Left ventricle myocardium inferior (tissue), 1 donor: ENCODE data around the gene LSM3. TPM values are rescaled to one million over a fixed set of nuclear protein-coding genes. Genes with fewer than 3 reads are reported as not detected.

Experiments used
- DNase-seq: peaks from one replicate; pipeline ENCODE4 v3.0.0-alpha.2; 2020
- H3K27ac ChIP-seq: fragments of 200-600 bp; replicated peaks from 2 replicates; pipeline ENCODE4 v1.8.0; 2021
- H3K27me3 ChIP-seq: fragments of 200-600 bp; 2 replicates; pipeline ENCODE4 v1.8.0; 2021; ENCODE audit warnings: low read depth
- H3K36me3 ChIP-seq: fragments of 200-600 bp; 2 replicates; pipeline ENCODE4 v1.8.0; 2021
- H3K4me1 ChIP-seq: fragments of 200-600 bp; 2 replicates; pipeline ENCODE4 v1.8.0; 2021
- H3K4me3 ChIP-seq: fragments of 200-600 bp; 2 replicates; pipeline ENCODE4 v1.8.0; 2021; ENCODE audit warnings: mild to moderate bottlenecking, moderate library complexity
- H3K9me3 ChIP-seq: fragments of 200-600 bp; replicated peaks from 2 replicates; pipeline ENCODE4 v1.8.0; 2021
- CTCF ChIP-seq: fragments of 200-600 bp; IDR thresholded peaks from 2 replicates; pipeline ENCODE4 v1.8.0; 2021; ENCODE audit warnings: antibody characterized with exemption, mild to moderate bottlenecking, borderline replicate concordance
- intact Hi-C: fragments of 100-400 bp; cut with micrococcal nuclease; formaldehyde crosslinking; loops from one replicate; pipeline ENCODE4 v1.11.0; 2022
- total RNA-seq: library from RNA; stranded (reverse); fragmentation: NEBNext Ultra II Directional; extraction: Animal tissue kit (Norgen Biotek cat#: 25700); gene quantifications from one replicate; pipeline ENCODE4 v1.2.1, GENCODE V29; 2021
- donor health status: DM: no; HTN: yes; CAD: no; lungs with severe emphysema.

LSM3 gene
- total RNA-seq, 1 donor from 2014 or later, result 16.8 TPM

GRCh38 chr3:14234251-14235002, 55.8 kb downstream of the LSM3 start:
- TF ChIP-seq CTCF, result no peak
- Histone ChIP-seq H3K9me3 (peaks cover 11% of the 10 kb centered on the region), H3K4me1 (peaks cover 54% of the 10 kb centered on the region), H3K36me3 (no peaks in the 10 kb centered on the region), H3K27ac (peak overlapping the region; percentile 74), H3K27me3 (peaks cover 54% of the 10 kb centered on the region), H3K4me3 (no peak overlapping the region)
- intact Hi-C loops, result no loop called here
- no peak for DNase-seq

GRCh38 chr3:14235003-14235911, 56.6 kb downstream of the LSM3 start:
- no peak overlapping the region for H3K4me3 ChIP-seq
- peak overlapping the region; percentile 74 for H3K27ac ChIP-seq
- peaks cover 11% of the 10 kb centered on the region for H3K9me3 ChIP-seq
- peaks cover 54% of the 10 kb centered on the region for H3K4me1 ChIP-seq
- peaks cover 53% of the 10 kb centered on the region for H3K27me3 ChIP-seq
- TF ChIP-seq CTCF, result no peak
- no peaks in the 10 kb centered on the region for H3K36me3 ChIP-seq
- intact Hi-C loops, result no loop called here
- no peak for DNase-seq

- Histone ChIP-seq H3K4me3 (no peak overlapping the region), H3K4me1 (peaks cover 54% of the 10 kb centered on the region), H3K9me3 (peaks cover 12% of the 10 kb centered on the region), H3K27me3 (peaks cover 53% of the 10 kb centered on the region), H3K27ac (peak overlapping the region; percentile 74), H3K36me3 (no peaks in the 10 kb centered on the region)
- DNase-seq, result peak; percentile 83
- intact Hi-C loops, result no loop called here
- TF ChIP-seq CTCF, result peak; percentile 35
Measured at GRCh38 chr3:14235912-14236295, 57.3 kb downstream of the LSM3 start.

- DNase-seq, result no peak
- Histone ChIP-seq H3K4me1 (peaks cover 48% of the 10 kb centered on the region), H3K27ac (peak overlapping the region; percentile 74), H3K36me3 (no peaks in the 10 kb centered on the region), H3K27me3 (peaks cover 56% of the 10 kb centered on the region), H3K9me3 (peaks cover 18% of the 10 kb centered on the region), H3K4me3 (no peak overlapping the region)
- intact Hi-C loops, result no loop called here
- no peak for TF ChIP-seq CTCF
Measured at GRCh38 chr3:14236902-14237301, 58.3 kb downstream of the LSM3 start.

- H3K4me1 ChIP-seq, result peaks cover 43% of the 10 kb centered on the region
- peaks cover 59% of the 10 kb centered on the region for H3K27me3 ChIP-seq
- DNase-seq, result peak; percentile 36
- no peak overlapping the region for H3K4me3 ChIP-seq
- H3K27ac ChIP-seq, result peak overlapping the region; percentile 74
- peaks cover 18% of the 10 kb centered on the region for H3K9me3 ChIP-seq
- H3K36me3 ChIP-seq, result no peaks in the 10 kb centered on the region
- intact Hi-C loops, result no loop called here
- TF ChIP-seq CTCF, result no peak
Measured at GRCh38 chr3:14237457-14237856, 58.8 kb downstream of the LSM3 start.
